ENCODE data around the gene TAS2R16. TPM values are rescaled to one million over a fixed set of nuclear protein-coding genes. Genes with fewer than 3 reads are reported as not detected.

TAS2R16 gene
- total RNA-seq, result not detected
- not detected for polyA plus RNA-seq (ENCODE audit: insufficient read length in 6 of 6)
- long read RNA-seq, donor 1, result 0 reads
- long read RNA-seq, donor 2, result 0 reads
- long read RNA-seq, donor 3, result 0 reads
- long read RNA-seq, donor 4, result 0 reads
- long read RNA-seq, donor 5, result 0 reads
- long read RNA-seq, donor 6, result 0 reads
- long read RNA-seq, donor 7, partial matches to known transcripts, result 0 of 1 reads
- long read RNA-seq, donor 7, other reads (novel, unspliced or antisense), result 0 of 1 reads
- long read RNA-seq, donor 8, result 0 reads
- long read RNA-seq, donor 9, result 0 reads
- long read RNA-seq, donor 10, result 0 reads
- long read RNA-seq, donor 11, result 0 reads
- long read RNA-seq, donor 12, result 0 reads

DNA sequence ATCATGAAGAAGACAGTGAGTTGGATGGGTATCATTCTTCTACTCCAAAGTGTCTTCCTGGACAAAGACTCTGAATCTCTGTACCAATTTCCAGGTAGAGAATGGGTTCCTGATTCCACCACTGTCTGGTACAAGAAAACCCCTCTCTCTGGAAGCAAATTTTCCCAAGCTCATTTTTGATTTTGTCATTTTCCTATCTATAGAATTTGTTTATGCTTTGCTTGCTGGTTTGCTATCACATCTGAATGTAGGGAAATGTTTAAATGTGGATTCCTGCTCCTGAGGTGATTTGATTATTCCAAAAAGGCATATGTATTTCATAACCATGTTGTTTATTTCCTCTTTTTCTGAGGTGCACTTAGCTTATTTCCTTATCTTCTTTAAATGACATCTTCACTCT is at the start of gene TAS2R16:
Gene TAS2R16, minus strand, starts transcription at position 101 of the 400 bp plus-strand sequence. Its CDS starts 66 bp downstream, at position 35.
- no peaks in the 10 kb centered on the region for H3K27me3 ChIP-seq
- intact Hi-C loops (cut with DNase I), result no loop called here
- no peaks in the 10 kb centered on the region for H3K4me1 ChIP-seq
- no peaks in the 10 kb centered on the region for H3K36me3 ChIP-seq
- H3K9me3 ChIP-seq, result peaks cover 0 to 3% of the 10 kb centered on the region in 2 donors
- H3K4me3 ChIP-seq, result no peak within 1 kb of the TSS
- ATAC-seq (no peak), DNase-seq (no peak)
- no peak within 1 kb of the TSS for H3K27ac ChIP-seq
- TF ChIP-seq, protein P1, sequence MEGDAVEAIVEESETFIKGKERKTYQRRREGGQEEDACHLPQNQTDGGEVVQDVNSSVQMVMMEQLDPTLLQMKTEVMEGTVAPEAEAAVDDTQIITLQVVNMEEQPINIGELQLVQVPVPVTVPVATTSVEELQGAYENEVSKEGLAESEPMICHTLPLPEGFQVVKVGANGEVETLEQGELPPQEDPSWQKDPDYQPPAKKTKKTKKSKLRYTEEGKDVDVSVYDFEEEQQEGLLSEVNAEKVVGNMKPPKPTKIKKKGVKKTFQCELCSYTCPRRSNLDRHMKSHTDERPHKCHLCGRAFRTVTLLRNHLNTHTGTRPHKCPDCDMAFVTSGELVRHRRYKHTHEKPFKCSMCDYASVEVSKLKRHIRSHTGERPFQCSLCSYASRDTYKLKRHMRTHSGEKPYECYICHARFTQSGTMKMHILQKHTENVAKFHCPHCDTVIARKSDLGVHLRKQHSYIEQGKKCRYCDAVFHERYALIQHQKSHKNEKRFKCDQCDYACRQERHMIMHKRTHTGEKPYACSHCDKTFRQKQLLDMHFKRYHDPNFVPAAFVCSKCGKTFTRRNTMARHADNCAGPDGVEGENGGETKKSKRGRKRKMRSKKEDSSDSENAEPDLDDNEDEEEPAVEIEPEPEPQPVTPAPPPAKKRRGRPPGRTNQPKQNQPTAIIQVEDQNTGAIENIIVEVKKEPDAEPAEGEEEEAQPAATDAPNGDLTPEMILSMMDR (IDR thresholded peaks at IDR 0.05), result no peak

DNA sequence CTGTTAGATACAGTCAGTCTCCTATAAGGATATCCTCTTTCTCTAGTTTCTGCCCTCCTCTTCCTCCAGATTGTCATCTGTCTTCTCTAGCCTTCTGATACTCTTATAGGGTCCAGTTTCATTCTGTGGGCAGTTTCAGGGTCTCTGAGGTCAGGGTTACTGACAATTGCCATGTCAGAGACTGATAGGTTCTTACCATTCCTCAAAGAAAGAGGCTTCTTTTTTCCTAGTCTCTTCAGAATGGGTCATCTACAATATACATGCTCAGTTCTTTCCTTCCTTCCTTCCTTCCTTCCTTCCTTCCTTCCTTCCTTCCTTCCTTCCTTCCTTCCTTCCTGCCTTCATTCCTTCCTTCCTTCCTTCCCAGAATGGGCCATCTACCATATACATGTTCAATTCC is 48.1 kb upstream of the TAS2R16 start:
- TF ChIP-seq, protein P1 (IDR thresholded peaks at IDR 0.05), result no peak
- Histone ChIP-seq H3K27ac (no peak overlapping the region), H3K36me3 (no peaks in the 10 kb centered on the region), H3K9me3 (peaks cover 0 to 17% of the 10 kb centered on the region in 2 donors), H3K4me3 (no peak overlapping the region), H3K4me1 (no peaks in the 10 kb centered on the region), H3K27me3 (no peaks in the 10 kb centered on the region)
- intact Hi-C loops (cut with DNase I), result no loop called here
- no peak for DNase-seq
- no peak for ATAC-seq

DNA sequence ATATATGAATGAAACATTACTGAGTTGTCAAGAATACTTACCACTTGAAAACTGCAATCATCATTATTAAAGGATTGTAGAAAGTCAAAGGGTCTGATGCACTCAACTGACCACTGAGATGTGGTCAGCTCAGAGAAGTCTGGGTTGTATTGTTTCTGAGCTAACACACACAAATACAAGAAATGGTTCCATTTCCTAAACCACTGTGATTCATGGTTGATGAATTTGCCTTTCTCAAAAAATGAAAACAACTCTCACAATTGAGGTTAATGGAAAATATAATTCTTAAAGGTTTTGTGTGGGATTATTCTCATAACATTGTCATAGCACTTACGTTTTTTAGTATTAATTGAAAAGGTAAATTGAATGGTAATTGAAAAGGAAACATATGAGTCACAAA is 45.6 kb upstream of the TAS2R16 start:
- Histone ChIP-seq H3K27me3 (no peaks in the 10 kb centered on the region), H3K9me3 (no peaks in the 10 kb centered on the region), H3K27ac (no peak overlapping the region), H3K36me3 (no peaks in the 10 kb centered on the region), H3K4me3 (no peak overlapping the region), H3K4me1 (no peaks in the 10 kb centered on the region)
- DNase-seq, result no peak
- intact Hi-C loops (cut with DNase I), result no loop called here
- ATAC-seq, result no peak
- TF ChIP-seq, protein P1 (IDR thresholded peaks at IDR 0.05), result no peak

DNA sequence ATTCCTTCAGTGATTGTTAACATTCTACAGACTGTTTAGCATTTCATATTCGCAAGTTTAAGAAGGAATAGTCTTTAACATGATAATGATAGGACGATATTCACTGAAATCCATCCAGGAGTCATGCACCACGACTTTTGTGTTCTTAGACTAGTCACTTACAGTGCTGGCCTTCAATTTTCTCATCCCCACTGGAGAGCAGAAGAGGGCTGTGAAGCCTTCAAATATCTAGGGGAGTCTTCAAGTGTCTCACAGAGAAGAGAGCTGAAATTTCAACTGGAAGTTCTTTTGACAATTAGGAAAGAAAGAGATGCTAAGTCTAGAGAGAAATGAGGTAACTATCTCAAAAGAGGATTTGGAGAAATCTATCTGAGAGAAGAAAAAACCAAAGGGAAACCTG is 43.8 kb upstream of the TAS2R16 start:
- ATAC-seq (no peak), DNase-seq (no peak)
- H3K36me3 ChIP-seq, result no peaks in the 10 kb centered on the region
- H3K4me3 ChIP-seq, result no peak overlapping the region
- TF ChIP-seq, protein P1 (IDR thresholded peaks at IDR 0.05), result no peak
- H3K4me1 ChIP-seq, result no peaks in the 10 kb centered on the region
- no peaks in the 10 kb centered on the region for H3K27me3 ChIP-seq
- H3K9me3 ChIP-seq, result no peaks in the 10 kb centered on the region
- intact Hi-C loops (cut with DNase I), result no loop called here
- no peak overlapping the region for H3K27ac ChIP-seq

- intact Hi-C loops (cut with DNase I), result no loop called here
- no peak for DNase-seq
- no peak for ATAC-seq
- Histone ChIP-seq H3K27ac (no peak overlapping the region), H3K9me3 (peaks cover 0 to 10% of the 10 kb centered on the region in 2 donors), H3K36me3 (no peaks in the 10 kb centered on the region), H3K4me3 (no peak overlapping the region), H3K27me3 (no peaks in the 10 kb centered on the region), H3K4me1 (no peaks in the 10 kb centered on the region)
- TF ChIP-seq, protein P1 (IDR thresholded peaks at IDR 0.05), result no peak
Measured at GRCh38 chr7:123034106-123034505, 38.6 kb upstream of the TAS2R16 start.

All from left lung (tissue), 14 donors.